IgD-negative memory B cell (primary cell): ENCODE measurements around the gene LRP1-AS. TPM values are rescaled to one million over a fixed set of nuclear protein-coding genes. Genes with fewer than 3 reads are reported as not detected.

Experiments used
- H3K27ac Mint-ChIP-seq, 3 donors: one replicate each; pipeline ENCODE4 v1.8.0; 2020 to 2022; ENCODE audit warnings: mild to moderate bottlenecking in 3 of 3, mixed read lengths in 3 of 3, moderate library complexity in 1 of 3
- H3K27me3 Mint-ChIP-seq: one replicate; pipeline ENCODE4 v1.8.0; 2021; ENCODE audit warnings: mixed read lengths
- H3K36me3 Mint-ChIP-seq: one replicate; pipeline ENCODE4 v1.8.0; 2020; ENCODE audit warnings: mild to moderate bottlenecking, mixed read lengths
- H3K4me1 Mint-ChIP-seq, 3 donors: one replicate each; pipeline ENCODE4 v1.8.0; 2020 to 2022; ENCODE audit warnings: mixed read lengths in 3 of 3, mild to moderate bottlenecking in 1 of 3
- H3K4me3 Mint-ChIP-seq, 4 donors: one replicate each; pipeline ENCODE4 v1.8.0; 2020 to 2022; ENCODE audit warnings: mild to moderate bottlenecking in 4 of 4, mixed read lengths in 4 of 4, moderate library complexity in 3 of 4
- H3K9me3 Mint-ChIP-seq, 3 donors: one replicate each; pipeline ENCODE4 v1.8.0; 2020 to 2021; ENCODE audit warnings: mixed read lengths in 3 of 3, mild to moderate bottlenecking in 1 of 3
- polyA plus RNA-seq: library from polyadenylated mRNA; unstranded; fragments of 300-500 nt; fragmentation: Illumina TruSeq; gene quantifications from one replicate; pipeline ENCODE4 v1.2.3, GENCODE V29; 2021

Gene LRP1-AS
- polyA plus RNA-seq, 1 donor from 2014 or later: not detected

GRCh38 chr12:57145460-57146059 lies 1.9 kb downstream of the LRP1-AS start:
- H3K4me1 Mint-ChIP-seq: no peaks in the 10 kb centered on the region
- H3K4me3 Mint-ChIP-seq: no peak overlapping the region
- no peaks in the 10 kb centered on the region for H3K9me3 Mint-ChIP-seq
- H3K27ac Mint-ChIP-seq: no peak overlapping the region
- H3K36me3 Mint-ChIP-seq: peaks cover 2% of the 10 kb centered on the region
- no peaks in the 10 kb centered on the region for H3K27me3 Mint-ChIP-seq

- H3K9me3 Mint-ChIP-seq: no peaks in the 10 kb centered on the region
- no peaks in the 10 kb centered on the region for H3K36me3 Mint-ChIP-seq
- no peak overlapping the region for H3K27ac Mint-ChIP-seq
- H3K27me3 Mint-ChIP-seq: no peaks in the 10 kb centered on the region
- no peaks in the 10 kb centered on the region for H3K4me1 Mint-ChIP-seq
- H3K4me3 Mint-ChIP-seq: no peak overlapping the region
Measured at GRCh38 chr12:57143454-57143853, 4.0 kb downstream of the LRP1-AS start.

DNA sequence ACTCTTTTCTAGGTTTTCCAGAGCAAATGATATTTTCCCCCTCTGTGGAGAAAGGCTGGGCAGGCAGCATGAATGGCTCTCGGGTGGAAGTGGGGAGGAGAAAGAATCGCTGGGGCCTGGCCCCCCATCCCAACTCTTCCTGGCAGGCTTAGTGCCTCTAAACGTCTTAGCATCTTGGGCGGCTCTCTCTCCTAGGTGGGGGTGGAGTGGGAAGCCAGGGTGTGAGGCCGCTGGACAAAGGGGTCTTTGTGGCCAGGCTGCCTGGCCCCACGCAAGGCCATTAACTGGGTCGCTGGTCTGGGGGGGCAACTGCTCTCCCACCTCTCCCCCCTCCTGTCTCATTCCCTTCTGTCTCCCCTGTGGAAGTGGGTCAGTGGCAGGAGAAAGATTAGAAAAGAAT lies 4.7 kb downstream of the LRP1-AS start:
- Mint-ChIP-seq H3K4me3 (no peak overlapping the region), H3K27me3 (no peaks in the 10 kb centered on the region), H3K36me3 (no peaks in the 10 kb centered on the region), H3K27ac (no peak overlapping the region), H3K9me3 (no peaks in the 10 kb centered on the region), H3K4me1 (no peaks in the 10 kb centered on the region)

DNA sequence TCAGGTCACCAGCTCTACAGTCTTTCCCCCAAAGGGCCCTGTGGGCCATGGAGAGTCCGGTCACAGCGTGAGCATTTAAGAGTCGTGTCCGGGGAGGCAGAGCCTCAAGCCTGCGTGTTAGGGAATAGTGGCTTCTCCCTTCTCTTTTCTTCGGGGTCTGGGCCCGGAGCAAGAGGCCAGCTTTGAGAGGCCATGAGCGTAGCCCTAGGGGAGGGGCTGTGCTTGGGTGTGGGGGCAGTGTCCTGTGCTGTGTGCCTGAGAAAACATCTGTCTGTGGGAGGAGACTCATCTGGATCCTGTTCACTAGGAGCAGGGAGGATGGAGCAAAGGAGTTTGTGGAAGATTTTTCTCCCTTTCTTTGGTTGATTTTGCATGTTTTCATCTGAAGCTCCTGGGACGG lies 5.3 kb downstream of the LRP1-AS start:
- Mint-ChIP-seq H3K9me3 (no peaks in the 10 kb centered on the region), H3K4me1 (no peaks in the 10 kb centered on the region), H3K27ac (no peak overlapping the region), H3K4me3 (no peak overlapping the region), H3K36me3 (no peaks in the 10 kb centered on the region), H3K27me3 (no peaks in the 10 kb centered on the region)

DNA sequence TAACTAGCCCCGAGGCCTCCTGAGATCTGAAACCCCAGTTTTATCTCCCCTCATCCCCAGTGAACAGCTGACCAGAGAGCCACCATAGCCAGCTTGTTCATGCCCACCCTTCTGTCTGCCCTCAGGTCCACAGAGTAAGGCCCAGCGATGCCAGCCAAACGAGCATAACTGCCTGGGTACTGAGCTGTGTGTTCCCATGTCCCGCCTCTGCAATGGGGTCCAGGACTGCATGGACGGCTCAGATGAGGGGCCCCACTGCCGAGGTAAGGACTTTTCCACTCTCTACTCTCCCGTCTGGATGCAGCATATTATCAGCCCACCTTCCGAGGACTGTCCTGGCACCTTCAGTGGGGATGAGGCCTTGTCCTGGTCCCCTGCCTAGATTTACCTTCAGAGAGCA lies 6.2 kb downstream of the LRP1-AS start:
- no peak overlapping the region for H3K4me3 Mint-ChIP-seq
- no peaks in the 10 kb centered on the region for H3K9me3 Mint-ChIP-seq
- H3K27me3 Mint-ChIP-seq: no peaks in the 10 kb centered on the region
- H3K27ac Mint-ChIP-seq: no peak overlapping the region
- no peaks in the 10 kb centered on the region for H3K36me3 Mint-ChIP-seq
- no peaks in the 10 kb centered on the region for H3K4me1 Mint-ChIP-seq

DNA sequence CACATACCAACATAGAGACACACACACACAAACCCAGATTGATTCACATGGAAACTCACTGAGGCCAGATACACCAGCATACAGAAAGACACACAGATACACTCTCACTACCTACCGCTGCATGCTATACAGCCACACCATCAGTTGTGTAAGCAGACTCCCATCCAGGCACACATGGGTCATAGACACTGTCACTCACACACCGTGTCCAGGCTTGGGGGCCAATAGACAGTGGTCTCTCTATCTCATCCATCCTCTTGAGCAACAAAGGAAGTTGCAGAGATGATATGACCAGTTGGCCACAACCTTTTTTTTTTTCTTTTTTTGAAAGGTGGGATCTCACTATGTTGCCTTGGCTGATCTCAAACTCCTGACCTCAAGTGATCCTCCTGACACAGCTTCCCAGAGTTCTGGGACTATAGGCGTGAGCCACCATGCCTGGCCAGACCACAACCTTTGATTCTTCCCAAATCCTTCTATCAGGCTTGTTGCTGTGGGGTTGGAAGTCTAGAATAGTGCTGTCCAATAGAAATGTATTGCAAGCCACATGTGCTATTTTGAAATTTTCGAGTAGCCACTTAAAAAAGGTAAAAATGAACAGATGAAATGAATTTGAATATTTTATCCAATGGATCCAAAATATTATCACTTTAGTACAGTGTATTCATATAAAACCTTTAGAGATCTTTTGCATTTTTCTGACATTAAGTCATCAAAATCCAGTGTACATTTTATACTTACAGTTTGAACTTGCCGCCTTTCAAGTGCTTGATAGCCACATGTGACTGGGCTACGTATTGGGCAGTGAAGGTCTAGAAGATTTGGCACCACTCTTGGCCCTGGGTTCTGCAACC lies 7.4 kb downstream of the LRP1-AS start:
- no peaks in the 10 kb centered on the region for H3K9me3 Mint-ChIP-seq
- H3K36me3 Mint-ChIP-seq: no peaks in the 10 kb centered on the region
- no peaks in the 10 kb centered on the region for H3K27me3 Mint-ChIP-seq
- no peaks in the 10 kb centered on the region for H3K4me1 Mint-ChIP-seq
- H3K4me3 Mint-ChIP-seq: no peak overlapping the region
- H3K27ac Mint-ChIP-seq: no peak overlapping the region

DNA sequence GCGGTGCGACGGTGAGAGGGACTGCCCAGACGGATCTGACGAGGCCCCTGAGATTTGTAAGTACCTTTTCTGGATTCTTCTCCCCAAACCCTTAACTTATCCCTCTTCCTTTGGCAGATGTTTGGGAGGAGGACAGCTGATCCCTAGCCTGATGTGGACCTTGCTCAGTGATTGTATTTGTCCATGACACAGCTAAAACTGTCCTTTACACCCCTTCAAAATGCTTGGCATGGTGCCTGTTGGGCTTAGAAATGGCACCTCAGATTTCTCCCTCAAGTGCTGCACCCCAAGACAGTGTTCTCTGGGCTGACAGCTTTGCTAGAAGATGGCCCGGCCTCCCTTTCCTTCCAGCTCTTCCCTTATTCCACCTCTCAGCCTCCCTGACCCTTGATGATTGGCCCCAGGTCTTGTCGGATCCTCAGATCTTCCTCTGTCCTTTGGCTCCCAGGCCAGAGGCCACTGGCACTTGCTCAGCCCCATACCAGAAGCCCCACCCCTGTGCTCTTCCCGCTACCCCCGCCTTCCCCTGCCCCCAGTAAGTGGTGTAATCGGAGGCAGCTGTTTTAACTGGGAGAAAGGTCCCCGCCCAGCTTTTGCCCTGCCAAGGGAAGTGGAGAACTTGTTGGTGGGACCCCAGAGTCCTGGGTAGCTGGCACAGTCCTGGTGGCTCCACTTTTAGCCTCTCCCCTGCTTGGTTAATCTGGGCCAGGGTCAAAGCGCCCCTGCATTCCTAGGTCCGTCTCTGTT lies 8.7 kb downstream of the LRP1-AS start:
- Mint-ChIP-seq H3K4me1 (no peaks in the 10 kb centered on the region), H3K4me3 (no peak overlapping the region), H3K36me3 (no peaks in the 10 kb centered on the region), H3K27ac (no peak overlapping the region), H3K27me3 (no peaks in the 10 kb centered on the region), H3K9me3 (no peaks in the 10 kb centered on the region)

DNA sequence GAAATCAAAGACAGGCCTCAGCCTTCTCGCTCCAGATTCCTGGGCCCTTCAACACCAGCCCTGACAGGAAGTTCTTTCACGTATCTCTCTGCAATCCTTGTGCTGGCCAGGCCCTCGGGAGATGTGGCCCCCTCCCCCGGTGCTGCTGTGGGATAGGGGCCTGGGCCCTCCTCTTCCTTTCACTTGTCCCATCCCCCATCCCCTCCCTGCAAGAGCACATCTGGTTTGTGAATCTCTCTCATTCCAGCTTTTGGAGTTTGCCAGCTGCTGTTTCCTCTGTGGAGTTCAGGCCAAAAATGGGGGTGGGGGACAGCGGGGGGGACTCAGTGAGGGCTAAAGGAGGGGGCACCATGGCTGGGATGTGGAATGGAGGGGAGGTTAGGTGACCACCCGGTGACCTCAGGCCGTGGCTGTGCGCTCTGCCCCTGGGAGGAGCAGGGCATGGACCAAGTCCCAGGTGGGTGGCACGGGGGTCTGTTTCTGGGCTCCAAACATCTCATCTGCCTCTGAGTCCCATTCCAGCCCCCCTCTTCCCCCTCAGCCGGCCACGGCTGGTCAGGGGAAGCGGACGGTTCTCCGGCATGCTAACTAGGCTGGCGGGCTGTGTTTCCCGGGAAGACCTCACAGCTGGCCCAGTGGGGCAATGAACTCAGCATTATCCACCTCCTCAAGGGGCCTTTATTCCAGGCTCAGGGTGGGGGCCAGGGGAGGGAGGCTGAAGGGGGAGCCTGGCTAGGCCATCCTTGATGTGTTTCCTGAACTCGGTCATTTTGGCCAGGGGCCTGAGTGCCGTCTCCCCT lies 11.7 kb downstream of the LRP1-AS start:
- Mint-ChIP-seq H3K4me1 (no peaks in the 10 kb centered on the region), H3K4me3 (no peak overlapping the region), H3K9me3 (no peaks in the 10 kb centered on the region), H3K27ac (peak overlapping the region in 1 of 3 donors; percentile 53), H3K27me3 (no peaks in the 10 kb centered on the region), H3K36me3 (no peaks in the 10 kb centered on the region)

DNA sequence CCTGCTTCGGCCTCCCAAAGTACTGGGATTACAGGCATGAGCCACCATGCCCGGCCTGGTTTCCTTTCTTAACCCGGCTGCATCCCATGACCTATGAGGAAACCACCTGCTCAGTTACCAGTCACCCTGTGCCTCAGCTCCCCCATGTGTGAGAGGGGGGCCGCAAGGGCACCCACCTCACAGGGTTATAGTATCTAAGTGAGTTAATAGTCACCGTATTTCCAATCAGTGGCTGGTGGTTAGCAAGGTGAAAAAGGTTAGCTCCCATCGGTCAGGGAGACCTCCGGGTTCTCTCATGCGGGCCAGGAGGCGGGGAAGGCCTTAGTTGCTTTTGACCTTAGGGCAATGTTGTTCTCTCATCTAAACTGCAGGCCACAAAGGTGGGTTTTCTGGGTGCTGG lies 12.5 kb downstream of the LRP1-AS start:
- Mint-ChIP-seq H3K27ac (no peak overlapping the region), H3K4me3 (no peak overlapping the region), H3K4me1 (peaks cover 0 to under 1% (median 0%) of the 10 kb centered on the region in 3 donors), H3K9me3 (no peaks in the 10 kb centered on the region), H3K36me3 (no peaks in the 10 kb centered on the region), H3K27me3 (no peaks in the 10 kb centered on the region)

- no peaks in the 10 kb centered on the region for H3K36me3 Mint-ChIP-seq
- H3K27me3 Mint-ChIP-seq: peaks cover 3% of the 10 kb centered on the region
- H3K4me1 Mint-ChIP-seq: peaks cover 0 to 6% (median 0%) of the 10 kb centered on the region in 3 donors
- no peak overlapping the region for H3K4me3 Mint-ChIP-seq
- no peaks in the 10 kb centered on the region for H3K9me3 Mint-ChIP-seq
- H3K27ac Mint-ChIP-seq: no peak overlapping the region
Measured at GRCh38 chr12:57133916-57134315, 13.5 kb downstream of the LRP1-AS start.

GRCh38 chr12:57133013-57133569 lies 14.3 kb downstream of the LRP1-AS start:
- Mint-ChIP-seq H3K9me3 (no peaks in the 10 kb centered on the region), H3K27me3 (peaks cover 3% of the 10 kb centered on the region), H3K36me3 (no peaks in the 10 kb centered on the region), H3K27ac (no peak overlapping the region), H3K4me1 (peaks cover 0 to 6% (median 0%) of the 10 kb centered on the region in 3 donors), H3K4me3 (no peak overlapping the region)

DNA sequence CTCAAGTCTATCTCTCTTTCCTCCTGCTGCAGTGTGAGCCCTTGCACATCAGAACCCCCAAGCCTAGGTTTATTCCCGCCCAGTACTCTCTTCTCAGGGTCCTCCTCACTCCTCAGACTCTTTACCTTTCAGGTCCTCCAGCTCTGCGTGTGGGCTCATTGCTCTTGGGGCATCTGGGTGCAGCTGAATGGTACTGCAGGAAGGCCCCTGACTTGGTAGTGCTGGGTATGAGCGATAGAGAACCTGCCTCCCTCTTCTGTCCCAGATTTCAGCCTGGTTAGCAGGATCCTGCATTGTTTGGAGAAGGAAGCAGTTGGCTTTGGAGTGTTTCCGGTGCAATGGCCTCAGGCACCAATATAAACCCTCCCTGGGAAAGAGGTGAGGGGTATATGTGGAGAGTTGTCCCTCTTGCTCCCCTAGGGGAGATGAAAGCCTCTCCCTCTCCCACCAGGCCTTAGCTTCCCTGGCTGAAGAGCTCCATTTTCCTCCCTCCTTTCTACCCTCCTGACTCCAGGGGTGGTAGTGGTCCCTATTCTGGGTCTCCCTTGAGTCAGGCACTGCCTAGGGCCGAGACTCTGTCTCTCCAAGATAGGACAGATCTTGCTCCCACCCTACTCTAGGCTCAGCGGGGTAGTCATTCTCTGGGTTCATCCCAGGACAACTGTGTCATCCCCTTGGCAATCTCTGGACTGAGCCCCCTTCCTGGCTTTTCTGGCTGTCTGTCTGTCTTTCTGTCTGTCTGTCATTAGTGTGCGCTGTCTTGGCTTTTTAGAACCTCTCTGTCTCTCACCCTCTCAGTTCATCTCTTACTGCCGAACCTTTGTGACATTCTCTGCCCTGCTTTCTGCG lies 15.3 kb downstream of the LRP1-AS start:
- Mint-ChIP-seq H3K27ac (no peak overlapping the region), H3K36me3 (no peaks in the 10 kb centered on the region), H3K4me1 (peaks cover 2 to 10% (median 4%) of the 10 kb centered on the region in 3 donors), H3K9me3 (no peaks in the 10 kb centered on the region), H3K27me3 (peaks cover 4% of the 10 kb centered on the region), H3K4me3 (peak overlapping the region in 1 of 4 donors; percentile 50)

GRCh38 chr12:57130941-57131340 lies 16.5 kb downstream of the LRP1-AS start:
- Mint-ChIP-seq H3K4me3 (peak overlapping the region in 2 of 4 donors; percentile 50 to 51), H3K4me1 (peaks cover 4 to 10% (median 6%) of the 10 kb centered on the region in 3 donors), H3K36me3 (no peaks in the 10 kb centered on the region), H3K27me3 (peaks cover 8% of the 10 kb centered on the region), H3K27ac (peak overlapping the region in 2 of 3 donors; percentile 47 to 85), H3K9me3 (no peaks in the 10 kb centered on the region)

DNA sequence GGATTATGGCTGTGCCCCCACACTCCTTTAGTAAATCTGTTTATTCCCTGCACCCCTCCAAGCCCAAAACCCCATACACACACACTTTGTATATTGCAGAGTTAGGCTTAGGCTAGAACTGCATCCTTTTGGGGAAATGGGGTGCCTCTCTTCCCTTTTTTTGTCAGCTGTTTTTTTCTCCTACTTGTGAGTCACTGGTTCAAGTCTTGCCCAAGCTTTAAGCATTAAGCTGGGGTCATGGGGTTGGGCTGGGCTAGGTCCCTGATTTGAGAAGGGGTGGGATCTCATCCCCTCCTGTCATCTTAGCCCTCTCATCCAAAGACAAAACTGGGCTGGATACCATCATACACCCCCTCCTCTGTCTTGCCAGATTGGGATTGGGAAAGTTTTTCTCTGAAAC lies 17.5 kb downstream of the LRP1-AS start:
- no peaks in the 10 kb centered on the region for H3K36me3 Mint-ChIP-seq
- H3K4me3 Mint-ChIP-seq: peak overlapping the region; percentile 50 to 86 (median 68)
- peaks cover 8% of the 10 kb centered on the region for H3K27me3 Mint-ChIP-seq
- H3K9me3 Mint-ChIP-seq: no peaks in the 10 kb centered on the region
- H3K4me1 Mint-ChIP-seq: peaks cover 4 to 10% (median 6%) of the 10 kb centered on the region in 3 donors
- peak overlapping the region in 2 of 3 donors; percentile 25 to 53 for H3K27ac Mint-ChIP-seq
